T-helper 2 cell (primary cell): ENCODE measurements around the gene CYP2D6.
A peak's percentile ranks its signal among the peaks of the same experiment; 100 is the strongest.

Experiments used
- DNase-seq, 5 experiments: peaks; one replicate each; pipeline versions ENCODE4 v3.0.0 to v3.0.0-alpha.2; 2012 to 2022

CYP2D6 gene

GRCh38 chr22:42079319-42080251, 51.0 kb downstream of the CYP2D6 start, which contains the start of gene SMDT1:
SMDT1 (plus strand) TSS chr22:42079700; CDS start chr22:42079769, 69 bp downstream.
- DNase-seq: peak; percentile 97 to 99 (median 98)

DNA sequence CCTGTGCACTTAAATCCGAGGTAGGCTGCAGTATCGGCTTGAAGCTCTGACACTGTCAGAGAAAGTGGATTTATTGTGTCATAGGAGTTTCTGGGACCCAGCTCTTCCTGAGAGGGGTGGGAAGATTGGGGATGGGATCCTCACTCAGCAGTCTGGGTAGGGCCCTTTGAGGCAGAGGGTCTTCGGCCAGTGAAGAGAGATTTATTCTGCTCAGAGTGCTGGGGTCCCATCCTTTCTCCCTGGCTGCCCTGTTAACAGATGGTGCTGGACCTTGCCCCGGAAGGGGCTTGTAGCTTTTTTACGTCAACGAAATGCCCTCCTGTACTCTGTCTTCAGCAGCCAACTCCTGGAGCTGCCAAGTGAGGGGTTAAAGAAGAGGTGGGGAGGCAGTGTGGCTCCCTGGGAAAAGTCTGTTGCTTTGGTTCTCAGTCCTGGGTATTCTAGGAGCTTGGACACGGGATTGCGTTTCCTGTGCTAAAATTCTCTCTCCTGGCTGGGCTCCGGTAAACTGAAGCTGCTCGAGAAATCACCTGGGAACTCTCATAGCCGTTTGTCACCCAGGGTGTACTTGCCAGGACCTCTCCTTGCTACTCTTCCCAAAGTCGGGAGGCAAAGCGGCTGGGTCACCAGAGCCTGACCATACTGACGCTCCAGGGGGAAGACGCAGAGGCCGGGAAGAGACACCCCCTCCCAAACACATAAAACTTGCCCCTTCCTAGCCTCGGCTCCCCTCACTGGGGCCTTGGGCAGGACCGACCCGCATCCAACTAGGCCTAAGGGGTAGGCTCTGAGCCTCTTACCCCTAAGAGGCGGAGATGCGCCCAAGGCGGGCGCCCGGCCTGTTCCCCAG, 51.9 kb downstream of the CYP2D6 start:
- DNase-seq: no peak

DNA sequence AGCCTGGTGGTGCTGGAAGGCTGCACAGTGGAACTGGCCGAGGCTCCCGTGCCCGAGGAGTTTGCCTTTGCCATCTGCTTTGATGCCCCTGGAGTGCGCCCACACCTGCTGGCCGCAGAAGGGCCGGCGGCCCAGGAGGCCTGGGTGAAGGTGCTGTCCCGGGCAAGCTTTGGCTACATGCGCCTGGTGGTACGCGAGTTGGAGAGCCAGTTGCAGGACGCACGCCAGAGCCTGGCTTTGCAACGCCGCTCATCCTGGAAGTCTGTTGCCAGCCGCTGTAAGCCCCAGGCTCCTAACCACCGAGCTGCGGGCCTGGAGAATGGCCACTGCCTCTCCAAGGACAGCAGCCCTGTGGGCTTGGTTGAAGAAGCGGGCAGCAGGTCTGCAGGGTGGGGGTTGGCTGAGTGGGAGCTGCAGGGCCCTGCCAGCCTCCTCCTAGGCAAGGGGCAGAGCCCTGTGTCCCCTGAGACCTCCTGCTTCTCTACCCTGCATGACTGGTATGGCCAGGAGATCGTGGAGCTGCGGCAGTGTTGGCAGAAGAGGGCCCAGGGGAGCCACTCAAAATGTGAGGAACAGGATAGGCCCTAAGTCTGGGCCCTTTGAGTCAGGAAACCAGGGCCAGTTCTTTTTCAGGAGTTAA, 53.0 kb downstream of the CYP2D6 start:
- DNase-seq: no peak

DNA sequence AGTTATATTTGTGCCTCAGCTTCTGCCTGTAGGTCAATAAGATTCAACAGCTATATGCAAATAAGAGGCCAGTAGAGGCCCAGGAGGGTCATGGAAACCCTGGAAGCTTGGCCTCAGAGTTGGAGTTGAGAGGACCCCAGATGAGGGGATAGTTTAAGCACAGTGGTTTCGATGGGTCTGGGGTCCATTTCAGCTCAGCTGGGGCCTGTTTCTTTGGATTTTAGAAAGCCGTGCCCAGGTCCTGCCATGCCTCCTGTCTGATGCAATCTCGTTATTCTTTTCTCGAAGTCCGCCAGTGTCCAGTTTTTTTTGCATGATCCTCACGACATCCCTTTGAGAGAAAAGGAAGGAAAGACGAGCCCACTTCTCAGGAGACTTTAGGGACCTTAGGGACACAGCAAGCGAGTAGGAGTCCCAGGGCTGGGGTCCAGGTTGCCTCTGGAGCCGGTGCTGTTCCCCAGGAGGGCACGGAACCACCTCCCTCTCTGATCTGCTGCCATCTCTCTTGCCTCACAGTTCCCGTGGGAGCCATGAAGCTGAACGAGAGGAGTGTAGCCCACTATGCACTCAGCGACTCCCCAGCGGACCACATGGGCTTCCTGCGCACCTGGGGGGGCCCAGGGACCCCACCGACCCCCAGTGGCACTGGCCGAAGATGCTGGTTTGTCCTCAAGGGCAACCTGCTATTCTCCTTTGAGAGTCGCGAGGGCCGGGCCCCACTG, 53.7 kb downstream of the CYP2D6 start:
- no peak for DNase-seq
